Caco-2 (cell line): Measurements from ENCODE around the gene KCNQ5. TPM values are rescaled to one million over a fixed set of nuclear protein-coding genes. Genes with fewer than 3 reads are reported as not detected.

Experiments
- BruUV-seq: library from RNA; stranded (reverse); fragments of 400-500 nt; replicated peaks from 2 replicates; lab custom pipeline; 2021; lab: Mats Ljungman, UMichigan
- CTCF ChIA-PET: fragments of 300-600 bp; sonication (Branson Sonifier 250); formaldehyde crosslinking; loops from one replicate; lab custom pipeline; 2022; ENCODE audit warnings: antibody characterized with exemption; lab: Charles Lee
- POLR2A ChIA-PET: fragments of 300-600 bp; sonication (Branson Sonifier 250); formaldehyde crosslinking; loops from one replicate; lab custom pipeline; 2022; ENCODE audit warnings: antibody characterized with exemption; lab: Charles Lee
- DNase-seq, 2 experiments: peaks; one replicate each; pipeline versions ENCODE4 v3.0.0 to v3.0.0-alpha.2; 2020 to 2022
- H3K27me3 ChIP-seq: replicated peaks from 2 replicates; pipeline ENCODE4 v1.6.0; 2011; ENCODE audit warnings: low read length; ENCODE audit not compliant: control insufficient read depth, insufficient read depth
- H3K36me3 ChIP-seq: 2 replicates; pipeline ENCODE4 v1.5.1; 2011; ENCODE audit warnings: low read length; ENCODE audit not compliant: control insufficient read depth, insufficient read depth
- H3K4me1 ChIP-seq: fragments of 250-450 bp; sonication (Bioruptor Pico); 2 replicates; pipeline ENCODE4 v1.5.1; 2020; ENCODE audit warnings: mild to moderate bottlenecking
- H3K4me3 ChIP-seq: 2 replicates; pipeline ENCODE4 v1.5.1; 2011; ENCODE audit warnings: low read depth, mild to moderate bottlenecking, control low read depth, low read length
- H3K9me3 ChIP-seq: fragments of 250-450 bp; sonication (Bioruptor Pico); 2 replicates; pipeline ENCODE4 v1.5.1; 2020; ENCODE audit warnings: mild to moderate bottlenecking, moderate library complexity
- H3K27ac Mint-ChIP-seq: one replicate; pipeline ENCODE4 v1.8.0; 2022; ENCODE audit warnings: mixed read lengths; ENCODE audit not compliant: unreplicated experiment
- H3K27me3 Mint-ChIP-seq: one replicate; pipeline ENCODE4 v1.8.0; 2022; ENCODE audit warnings: mixed read lengths; ENCODE audit not compliant: insufficient read depth, unreplicated experiment
- H3K36me3 Mint-ChIP-seq: one replicate; pipeline ENCODE4 v1.8.0; 2022; ENCODE audit warnings: mild to moderate bottlenecking, mixed read lengths; ENCODE audit not compliant: insufficient read depth, unreplicated experiment
- H3K4me1 Mint-ChIP-seq: one replicate; pipeline ENCODE4 v1.8.0; 2022; ENCODE audit warnings: low read depth, mixed read lengths; ENCODE audit not compliant: unreplicated experiment
- H3K4me3 Mint-ChIP-seq: one replicate; pipeline ENCODE4 v1.8.0; 2022; ENCODE audit warnings: mild to moderate bottlenecking, moderate library complexity, mixed read lengths; ENCODE audit not compliant: unreplicated experiment
- H3K9me3 Mint-ChIP-seq: one replicate; pipeline ENCODE4 v1.8.0; 2022; ENCODE audit warnings: mixed read lengths; ENCODE audit not compliant: unreplicated experiment
- CTCF ChIP-seq, 2 experiments: fragments of 200-600 bp in 1 of 2; IDR thresholded peaks; 1 replicate in 1 of 2; 2 replicates in 1 of 2; pipeline versions ENCODE4 v1.5.1 to v1.8.0; 2011 to 2022; ENCODE audit warnings: antibody characterized with exemption in 1 of 2, control low read depth in 1 of 2, inconsistent platforms in 1 of 2, low read depth in 1 of 2, low read length in 1 of 2, mild to moderate bottlenecking in 1 of 2, moderate library complexity in 1 of 2; ENCODE audit not compliant: insufficient read depth in 1 of 2, severe bottlenecking in 1 of 2, unreplicated experiment in 1 of 2
- intact Hi-C: fragments of 100-400 bp; cut with micrococcal nuclease; formaldehyde crosslinking; loops from one replicate; pipeline ENCODE4 v1.10.0; 2022; ENCODE audit not compliant: unreplicated experiment
- total RNA-seq: library from RNA; stranded (reverse); gene quantifications from 2 replicates; pipeline ENCODE4 v1.2.3, GENCODE V29; 2022

Gene KCNQ5
- total RNA-seq, 1 experiment from 2014 or later: 0.20 TPM

- no peaks in the 10 kb centered on the region for H3K27me3 ChIP-seq
- intact Hi-C loops: no loop called here
- peaks cover 9% of the 10 kb centered on the region for H3K9me3 Mint-ChIP-seq
- no peaks in the 10 kb centered on the region for H3K36me3 ChIP-seq
- no peak for TF ChIP-seq CTCF (IDR thresholded peaks at IDR 0.05; ENCODE audit: insufficient read depth in 1 of 2, low read depth in 1 of 2, low read length in 1 of 2, severe bottlenecking in 1 of 2, unreplicated experiment in 1 of 2)
- H3K4me1 ChIP-seq: no peaks in the 10 kb centered on the region
- ChIA-PET POLR2A (no interaction called here), CTCF (no interaction called here)
- H3K4me1 Mint-ChIP-seq: no peaks in the 10 kb centered on the region
- no peaks in the 10 kb centered on the region for H3K36me3 Mint-ChIP-seq
- H3K27ac Mint-ChIP-seq: no peak overlapping the region
- peaks cover 10% of the 10 kb centered on the region for H3K27me3 Mint-ChIP-seq
- no peaks in the 10 kb centered on the region for H3K9me3 ChIP-seq
- no peak overlapping the region for H3K4me3 ChIP-seq
- BruUV-seq: no TSS peak
- no peak overlapping the region for H3K4me3 Mint-ChIP-seq
- DNase-seq: no peak
Observed at GRCh38 chr6:73043446-73043845, 421.6 kb downstream of the KCNQ5 start.

GRCh38 chr6:73045609-73046008, 423.7 kb downstream of the KCNQ5 start:
- Mint-ChIP-seq H3K4me1 (no peaks in the 10 kb centered on the region), H3K36me3 (no peaks in the 10 kb centered on the region), H3K4me3 (no peak overlapping the region), H3K27me3 (peaks cover 5% of the 10 kb centered on the region), H3K9me3 (no peaks in the 10 kb centered on the region), H3K27ac (no peak overlapping the region)
- H3K4me3 ChIP-seq: no peak overlapping the region
- no peaks in the 10 kb centered on the region for H3K9me3 ChIP-seq
- no peaks in the 10 kb centered on the region for H3K36me3 ChIP-seq
- no peak for TF ChIP-seq CTCF (IDR thresholded peaks at IDR 0.05; ENCODE audit: insufficient read depth in 1 of 2, low read depth in 1 of 2, low read length in 1 of 2, severe bottlenecking in 1 of 2, unreplicated experiment in 1 of 2)
- no peak for DNase-seq
- no TSS peak for BruUV-seq
- H3K4me1 ChIP-seq: no peaks in the 10 kb centered on the region
- no peaks in the 10 kb centered on the region for H3K27me3 ChIP-seq
- POLR2A ChIA-PET: no interaction called here
- CTCF ChIA-PET: no interaction called here
- intact Hi-C loops: no loop called here

GRCh38 chr6:73047801-73048200, 425.9 kb downstream of the KCNQ5 start:
- no peaks in the 10 kb centered on the region for H3K4me1 Mint-ChIP-seq
- peaks cover 5% of the 10 kb centered on the region for H3K27me3 Mint-ChIP-seq
- no peaks in the 10 kb centered on the region for H3K4me1 ChIP-seq
- ChIA-PET POLR2A (no interaction called here), CTCF (no interaction called here)
- no peak overlapping the region for H3K4me3 ChIP-seq
- no peaks in the 10 kb centered on the region for H3K9me3 ChIP-seq
- no peaks in the 10 kb centered on the region for H3K36me3 ChIP-seq
- no peak overlapping the region for H3K4me3 Mint-ChIP-seq
- DNase-seq: no peak
- intact Hi-C loops: no loop called here
- no peaks in the 10 kb centered on the region for H3K36me3 Mint-ChIP-seq
- H3K27me3 ChIP-seq: no peaks in the 10 kb centered on the region
- BruUV-seq: no TSS peak
- H3K9me3 Mint-ChIP-seq: no peaks in the 10 kb centered on the region
- TF ChIP-seq CTCF (IDR thresholded peaks at IDR 0.05; ENCODE audit: insufficient read depth in 1 of 2, low read depth in 1 of 2, low read length in 1 of 2, severe bottlenecking in 1 of 2, unreplicated experiment in 1 of 2): no peak
- no peak overlapping the region for H3K27ac Mint-ChIP-seq
